Memory B cell (primary cell): ENCODE results near the gene MAJIN.
A peak's percentile ranks its signal among the peaks of the same experiment; 100 is the strongest.

Experiments
- ATAC-seq: fragments of 150-1000 bp; cut with Tn5 transposase; 2 replicates; pipeline ENCODE4 v1.10.0; 2021; ENCODE audit warnings: low read depth, mild to moderate bottlenecking, moderate library complexity
- DNase-seq, 2 donors: peaks; one replicate each; pipeline ENCODE4 v3.0.0; 2022; ENCODE audit warnings: low spot score in 2 of 2
- H3K27ac Mint-ChIP-seq: one replicate; pipeline ENCODE4 v1.8.0; 2022; ENCODE audit warnings: mild to moderate bottlenecking, moderate library complexity, mixed read lengths
- H3K27me3 Mint-ChIP-seq: one replicate; pipeline ENCODE4 v1.8.0; 2022; ENCODE audit warnings: mixed read lengths
- H3K36me3 Mint-ChIP-seq: one replicate; pipeline ENCODE4 v1.8.0; 2022; ENCODE audit warnings: mild to moderate bottlenecking, mixed read lengths
- H3K4me1 Mint-ChIP-seq: one replicate; pipeline ENCODE4 v1.8.0; 2022; ENCODE audit warnings: mixed read lengths
- H3K4me3 Mint-ChIP-seq: one replicate; pipeline ENCODE4 v1.8.0; 2022; ENCODE audit warnings: mild to moderate bottlenecking, moderate library complexity, mixed read lengths
- H3K9me3 Mint-ChIP-seq: one replicate; pipeline ENCODE4 v1.8.0; 2022; ENCODE audit warnings: mixed read lengths

The MAJIN gene

DNA sequence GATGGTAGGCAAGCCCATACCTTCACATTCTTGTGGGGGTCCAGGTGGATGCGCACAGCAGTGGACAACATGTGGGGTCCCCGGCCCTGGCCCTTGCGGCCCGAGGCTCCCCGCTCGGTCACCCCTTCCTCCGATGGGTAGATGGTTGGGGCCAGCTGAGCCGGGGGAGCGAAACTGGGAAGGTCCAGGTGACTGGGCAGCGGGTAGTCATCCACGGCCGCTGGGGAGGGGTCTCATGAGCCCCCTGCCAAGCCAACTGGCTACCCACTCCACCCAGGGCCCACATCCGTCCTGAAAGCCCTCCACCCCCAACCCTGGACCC lies 65.6 kb downstream of the MAJIN start:
- DNase-seq (no peak), ATAC-seq (no peak)
- H3K9me3 Mint-ChIP-seq, result no peaks in the 10 kb centered on the region
- no peaks in the 10 kb centered on the region for H3K4me1 Mint-ChIP-seq
- H3K27ac Mint-ChIP-seq, result no peak overlapping the region
- no peak overlapping the region for H3K4me3 Mint-ChIP-seq
- H3K36me3 Mint-ChIP-seq, result peaks cover 22% of the 10 kb centered on the region
- no peaks in the 10 kb centered on the region for H3K27me3 Mint-ChIP-seq

DNA sequence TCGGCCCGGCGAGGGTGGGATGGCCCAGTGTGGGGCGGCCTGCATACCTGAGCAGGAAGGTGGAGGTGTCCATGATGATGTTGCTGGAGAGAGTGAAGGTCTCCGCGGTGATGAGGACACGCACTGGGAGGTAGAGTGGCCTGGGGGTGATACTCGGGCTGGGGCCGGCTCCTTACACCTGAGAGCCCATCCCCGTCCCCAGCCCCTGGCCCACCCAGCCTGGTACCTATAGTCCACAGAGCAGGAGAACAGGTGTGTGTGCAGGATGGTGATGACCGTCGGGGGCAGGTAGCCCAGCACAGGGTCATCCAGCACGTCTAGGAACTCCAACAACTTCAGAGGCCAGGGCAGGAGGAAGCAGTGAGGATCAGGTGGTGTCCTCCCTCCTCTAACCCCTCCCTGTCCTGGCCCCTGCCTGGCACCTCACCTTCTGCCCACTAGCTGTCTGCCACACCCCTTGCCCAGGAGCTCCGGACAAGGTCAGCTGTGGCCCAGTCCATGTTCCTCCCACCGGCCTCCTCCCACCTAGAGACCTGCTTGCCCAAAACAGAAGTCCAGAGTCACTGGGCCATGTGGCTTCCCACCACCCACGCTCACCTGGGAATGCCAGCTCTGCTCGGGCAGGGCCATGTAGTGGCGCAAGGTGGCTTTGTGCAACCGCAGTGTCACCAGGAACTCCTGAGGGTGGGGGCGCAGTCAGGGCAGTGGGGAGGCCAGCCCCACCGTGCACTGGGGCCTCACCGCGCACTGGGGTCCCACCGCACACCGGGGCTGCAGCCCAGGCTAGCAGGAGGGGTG lies 66.2 kb downstream of the MAJIN start:
- ATAC-seq, result no peak
- no peak overlapping the region for H3K4me3 Mint-ChIP-seq
- no peak overlapping the region for H3K27ac Mint-ChIP-seq
- peaks cover 17% of the 10 kb centered on the region for H3K36me3 Mint-ChIP-seq
- no peaks in the 10 kb centered on the region for H3K9me3 Mint-ChIP-seq
- no peaks in the 10 kb centered on the region for H3K27me3 Mint-ChIP-seq
- H3K4me1 Mint-ChIP-seq, result no peaks in the 10 kb centered on the region
- no peak for DNase-seq

DNA sequence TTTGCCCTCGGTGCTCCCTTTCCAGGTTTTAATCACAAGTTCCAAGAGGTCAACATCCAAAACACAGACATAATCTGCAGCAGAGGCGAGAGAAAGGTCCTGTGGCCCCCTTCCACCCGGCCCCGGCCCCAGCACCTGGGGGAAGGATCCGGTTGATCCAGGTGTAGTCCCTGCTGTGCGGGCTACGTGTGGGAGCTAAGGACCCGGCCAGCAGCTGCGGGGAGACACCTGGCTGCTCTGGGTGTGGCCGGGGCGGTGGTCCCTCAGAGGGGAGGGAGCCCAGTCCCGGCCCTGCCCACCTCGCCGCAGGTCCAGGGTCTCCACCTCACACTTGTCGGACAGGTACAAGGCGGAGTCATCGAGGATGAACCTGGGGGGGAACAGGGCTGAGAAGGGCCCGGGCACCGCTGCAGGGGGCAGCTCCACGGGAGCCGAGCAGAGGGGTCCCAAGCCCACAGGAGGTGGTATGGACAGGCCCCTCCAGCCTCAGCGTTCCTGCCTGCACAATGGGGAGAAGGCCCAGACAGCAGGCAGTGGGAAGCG lies 68.5 kb downstream of the MAJIN start:
- ATAC-seq (no peak), DNase-seq (no peak)
- Mint-ChIP-seq H3K27ac (no peak overlapping the region), H3K9me3 (no peaks in the 10 kb centered on the region), H3K4me1 (peaks cover 4% of the 10 kb centered on the region), H3K27me3 (no peaks in the 10 kb centered on the region), H3K36me3 (peaks cover 17% of the 10 kb centered on the region), H3K4me3 (no peak overlapping the region)

DNA sequence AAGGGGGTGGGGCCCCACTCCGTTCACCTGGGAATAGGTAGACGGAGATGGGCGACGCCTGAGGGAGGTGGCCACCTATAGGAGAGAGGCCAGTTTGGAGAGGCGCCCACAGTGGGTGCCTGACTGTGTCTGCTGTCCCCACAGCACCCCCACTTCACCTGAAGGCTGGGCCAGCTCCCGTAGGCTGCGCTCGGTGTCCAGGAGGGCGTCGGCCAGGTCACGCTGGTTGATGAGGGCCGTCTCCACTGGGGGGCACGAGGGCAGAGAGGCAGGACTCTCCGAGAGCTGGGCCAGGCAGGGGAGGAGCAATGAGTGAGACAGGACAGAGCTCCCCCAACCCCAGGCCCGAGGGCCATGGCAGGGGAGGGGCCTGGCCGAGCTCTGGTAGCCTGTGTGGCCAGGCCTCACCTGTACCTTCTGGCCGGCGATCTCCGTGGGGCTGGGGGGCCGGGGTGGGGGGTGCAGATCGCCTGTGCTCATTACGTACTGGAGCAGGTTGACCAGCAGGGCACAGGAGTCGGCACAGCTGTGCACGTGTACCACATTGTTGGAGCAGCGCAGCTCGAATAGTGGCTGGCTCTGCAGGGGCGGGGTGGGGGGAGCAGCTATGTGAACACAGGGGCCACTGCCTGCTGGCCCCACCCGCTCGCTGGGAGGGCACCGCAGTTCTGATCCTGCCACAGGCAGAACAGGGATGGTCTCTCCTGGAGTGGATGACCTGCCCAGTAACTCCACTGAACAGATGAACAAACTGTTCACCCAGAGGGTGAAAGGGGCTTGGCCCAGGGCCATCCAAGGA lies 69.6 kb downstream of the MAJIN start:
- no peaks in the 10 kb centered on the region for H3K27me3 Mint-ChIP-seq
- H3K4me1 Mint-ChIP-seq, result peaks cover 4% of the 10 kb centered on the region
- peaks cover 13% of the 10 kb centered on the region for H3K36me3 Mint-ChIP-seq
- H3K27ac Mint-ChIP-seq, result no peak overlapping the region
- no peak for ATAC-seq
- no peaks in the 10 kb centered on the region for H3K9me3 Mint-ChIP-seq
- no peak for DNase-seq
- H3K4me3 Mint-ChIP-seq, result no peak overlapping the region

DNA sequence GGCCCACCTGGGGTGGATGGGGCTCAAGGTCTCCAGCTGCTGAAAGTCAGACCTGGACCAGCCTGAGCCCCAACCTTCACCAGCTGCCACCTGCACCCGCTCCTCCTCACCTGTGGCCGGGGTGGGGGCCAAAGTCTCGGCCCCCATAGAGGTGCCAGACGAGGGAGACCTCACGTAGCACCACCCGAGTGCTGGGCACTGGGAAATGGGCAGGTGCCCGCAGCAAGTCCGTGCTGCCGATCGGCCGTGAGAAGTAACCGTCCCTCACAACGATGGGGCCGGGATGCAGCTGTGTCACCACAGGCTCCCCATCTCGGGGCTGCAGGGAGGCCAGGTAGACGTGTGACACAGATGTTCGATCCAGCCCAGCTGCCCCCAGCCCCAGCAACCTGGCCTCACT lies 71.1 kb downstream of the MAJIN start:
- Mint-ChIP-seq H3K4me1 (peaks cover 4% of the 10 kb centered on the region), H3K27ac (no peak overlapping the region), H3K9me3 (no peaks in the 10 kb centered on the region), H3K4me3 (no peak overlapping the region), H3K36me3 (peaks cover 11% of the 10 kb centered on the region), H3K27me3 (no peaks in the 10 kb centered on the region)
- ATAC-seq, result no peak
- no peak for DNase-seq

DNA sequence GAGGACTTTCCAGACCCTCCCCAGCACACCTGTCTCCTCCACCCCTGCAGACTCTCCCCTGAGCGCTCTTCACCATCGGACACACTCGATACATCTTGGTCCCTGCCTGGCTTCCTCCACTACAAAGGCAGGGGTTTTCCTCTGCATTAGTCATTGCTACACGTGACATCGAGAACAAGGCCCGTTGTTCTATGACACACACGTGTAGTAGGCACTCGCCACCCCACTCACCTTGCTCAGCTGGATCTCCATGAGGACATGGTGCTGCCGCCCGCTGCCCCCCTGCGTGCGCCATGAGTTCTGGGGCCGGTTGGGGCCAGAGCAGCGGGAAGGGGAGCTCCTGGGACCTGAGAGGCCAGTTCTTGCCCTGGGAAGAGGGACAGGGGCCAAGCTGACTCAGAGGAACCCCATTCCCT lies 71.6 kb downstream of the MAJIN start:
- Mint-ChIP-seq H3K27ac (peak overlapping the region; percentile 58), H3K4me1 (peaks cover 4% of the 10 kb centered on the region), H3K36me3 (peaks cover 9% of the 10 kb centered on the region), H3K4me3 (no peak overlapping the region), H3K9me3 (no peaks in the 10 kb centered on the region), H3K27me3 (no peaks in the 10 kb centered on the region)
- ATAC-seq, result peak; percentile 96
- DNase-seq, result no peak

DNA sequence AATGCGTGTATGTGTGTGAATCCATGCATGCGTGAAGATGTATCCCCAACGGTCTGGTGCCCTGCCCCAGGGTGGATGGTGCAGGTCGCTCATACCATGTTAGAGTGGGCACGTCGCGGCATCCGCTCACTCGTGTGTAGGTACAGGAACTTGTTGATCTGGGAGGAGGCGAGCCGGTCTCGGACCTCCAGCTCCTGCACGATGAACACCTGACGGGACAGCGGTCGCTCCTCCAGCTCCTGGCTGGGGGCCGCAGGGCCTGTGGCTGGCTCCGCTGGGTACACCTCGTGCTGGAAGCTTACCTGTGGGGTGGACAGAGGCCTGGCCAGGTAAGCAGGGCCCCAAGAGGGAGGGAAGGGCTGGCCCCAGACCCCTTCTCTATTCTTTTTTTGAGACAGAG lies 73.4 kb downstream of the MAJIN start:
- DNase-seq (no peak), ATAC-seq (no peak)
- Mint-ChIP-seq H3K4me1 (peaks cover 7% of the 10 kb centered on the region), H3K27me3 (no peaks in the 10 kb centered on the region), H3K4me3 (no peak overlapping the region), H3K9me3 (no peaks in the 10 kb centered on the region), H3K36me3 (peaks cover 7% of the 10 kb centered on the region), H3K27ac (no peak overlapping the region)

DNA sequence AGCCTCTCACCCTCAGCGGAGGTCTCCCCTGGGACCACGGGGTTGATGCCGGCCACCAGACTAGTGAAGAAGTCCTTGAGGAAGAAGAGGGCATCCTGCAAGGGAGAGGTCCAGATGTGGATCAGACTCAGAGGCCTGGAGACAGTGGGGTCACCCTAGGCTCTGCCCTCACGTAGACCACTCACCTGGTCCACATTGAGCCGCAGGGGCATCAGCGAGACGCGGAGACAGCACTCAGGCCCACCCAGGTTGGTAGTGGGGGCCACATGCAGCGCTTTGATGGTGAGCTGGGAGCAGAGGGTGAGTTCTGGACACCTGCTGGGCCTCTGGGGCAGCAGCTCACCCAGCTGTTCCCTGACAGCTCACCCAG lies 73.8 kb downstream of the MAJIN start:
- no peak overlapping the region for H3K4me3 Mint-ChIP-seq
- H3K27me3 Mint-ChIP-seq, result no peaks in the 10 kb centered on the region
- no peaks in the 10 kb centered on the region for H3K9me3 Mint-ChIP-seq
- peaks cover 7% of the 10 kb centered on the region for H3K4me1 Mint-ChIP-seq
- peaks cover 7% of the 10 kb centered on the region for H3K36me3 Mint-ChIP-seq
- ATAC-seq (no peak), DNase-seq (no peak)
- no peak overlapping the region for H3K27ac Mint-ChIP-seq

DNA sequence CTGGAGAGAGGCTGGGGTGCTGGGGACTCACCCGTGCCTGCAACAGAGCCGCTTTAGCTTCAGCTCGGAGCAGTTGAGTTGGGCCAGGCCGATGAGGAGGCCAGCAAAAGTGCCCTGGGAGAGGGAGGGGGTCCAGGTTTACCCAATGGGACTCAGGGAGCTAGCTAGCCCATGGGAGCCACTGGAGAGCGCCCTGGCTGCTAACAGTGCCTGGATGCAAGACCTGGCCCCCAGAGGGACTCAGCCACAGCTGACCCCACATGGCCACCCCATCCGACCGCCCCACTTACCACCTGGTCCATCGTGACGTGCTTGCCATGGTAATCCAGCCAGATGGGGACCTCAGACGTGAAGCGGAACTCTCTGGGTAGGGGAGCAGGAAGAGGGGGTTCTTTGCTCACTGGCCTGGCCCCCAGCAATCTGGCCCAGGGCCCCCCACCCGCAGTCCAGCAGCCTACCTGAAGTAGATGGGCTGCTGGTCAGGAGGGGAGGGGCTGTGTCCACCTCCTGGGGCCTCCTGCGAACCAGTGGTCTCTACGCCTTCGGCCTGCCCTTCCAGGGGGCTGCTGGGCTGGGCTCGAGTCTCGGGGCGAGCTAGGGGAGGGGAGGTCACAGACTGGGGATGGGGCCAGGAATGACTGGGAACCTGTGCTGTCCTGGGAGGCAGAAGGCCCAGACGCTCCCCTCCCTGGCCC lies 74.4 kb downstream of the MAJIN start:
- H3K4me3 Mint-ChIP-seq, result no peak overlapping the region
- H3K36me3 Mint-ChIP-seq, result peaks cover 7% of the 10 kb centered on the region
- H3K27me3 Mint-ChIP-seq, result no peaks in the 10 kb centered on the region
- no peak for DNase-seq
- no peak overlapping the region for H3K27ac Mint-ChIP-seq
- no peaks in the 10 kb centered on the region for H3K9me3 Mint-ChIP-seq
- peaks cover 7% of the 10 kb centered on the region for H3K4me1 Mint-ChIP-seq
- ATAC-seq, result no peak

DNA sequence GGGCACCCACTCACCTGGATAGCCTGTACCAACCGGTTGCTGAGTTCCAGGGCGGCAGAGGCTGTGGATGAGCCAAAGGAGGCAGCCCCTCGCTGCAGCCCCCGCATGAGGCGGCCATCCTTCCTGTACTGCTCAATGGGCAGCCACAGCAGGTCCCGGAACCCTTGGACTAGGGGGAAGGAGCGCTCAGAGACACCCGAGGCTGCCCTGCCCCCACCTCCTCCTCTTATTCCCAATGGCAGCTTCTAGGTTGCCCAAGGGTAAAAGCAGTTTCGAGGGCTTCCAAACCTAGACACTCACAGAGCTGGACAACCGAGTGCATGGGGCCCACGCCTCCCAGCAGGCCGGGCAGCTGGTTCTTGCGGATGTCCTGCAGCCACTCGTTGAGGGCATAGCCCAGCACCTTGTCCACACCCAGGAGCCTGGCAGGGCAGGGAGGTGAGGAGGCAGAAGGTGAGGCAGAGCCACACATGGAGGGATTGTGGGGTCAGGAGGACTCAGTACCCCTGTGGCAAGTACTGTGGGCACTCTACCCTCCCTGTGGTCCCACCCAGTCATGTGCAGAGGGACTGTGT lies 75.4 kb downstream of the MAJIN start:
- H3K9me3 Mint-ChIP-seq, result no peaks in the 10 kb centered on the region
- DNase-seq (no peak), ATAC-seq (no peak)
- H3K36me3 Mint-ChIP-seq, result peaks cover 7% of the 10 kb centered on the region
- peaks cover 9% of the 10 kb centered on the region for H3K4me1 Mint-ChIP-seq
- H3K27ac Mint-ChIP-seq, result no peak overlapping the region
- H3K27me3 Mint-ChIP-seq, result no peaks in the 10 kb centered on the region
- no peak overlapping the region for H3K4me3 Mint-ChIP-seq

DNA sequence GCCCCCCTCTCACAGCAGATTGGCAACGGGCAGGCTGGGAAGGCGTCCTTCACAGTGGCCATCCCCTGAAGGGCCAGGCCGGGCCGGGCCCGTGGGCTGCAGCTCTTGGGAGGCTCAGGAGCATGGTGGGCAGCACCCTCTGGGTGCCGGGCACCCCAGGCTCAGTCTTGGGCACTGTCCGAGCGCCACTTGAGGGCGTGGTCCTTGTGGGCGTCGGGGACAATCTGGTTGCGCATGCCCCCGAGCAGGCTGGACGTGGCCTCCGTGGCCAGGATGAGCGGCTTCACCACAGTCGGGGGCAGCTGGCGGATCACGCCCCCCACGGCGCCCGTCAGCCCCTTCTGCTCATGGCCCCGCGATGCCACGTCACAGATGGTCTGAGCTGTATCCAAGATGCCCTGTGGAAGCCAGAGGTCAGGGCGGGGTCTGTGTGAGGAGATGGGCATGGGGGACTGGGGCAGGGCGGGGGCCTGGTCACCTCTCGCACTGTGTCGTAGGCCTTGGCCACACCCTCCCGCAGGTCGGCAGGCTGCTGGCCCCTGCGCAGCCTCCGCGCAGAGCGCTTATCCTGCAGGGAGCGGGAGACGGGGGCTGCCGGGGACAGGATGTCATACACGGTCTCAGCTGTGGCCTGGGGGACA lies 77.0 kb downstream of the MAJIN start:
- Mint-ChIP-seq H3K27me3 (no peaks in the 10 kb centered on the region), H3K4me3 (no peak overlapping the region), H3K9me3 (no peaks in the 10 kb centered on the region), H3K4me1 (peaks cover 5% of the 10 kb centered on the region), H3K36me3 (peaks cover 4% of the 10 kb centered on the region), H3K27ac (no peak overlapping the region)
- no peak for DNase-seq
- ATAC-seq, result no peak

DNA sequence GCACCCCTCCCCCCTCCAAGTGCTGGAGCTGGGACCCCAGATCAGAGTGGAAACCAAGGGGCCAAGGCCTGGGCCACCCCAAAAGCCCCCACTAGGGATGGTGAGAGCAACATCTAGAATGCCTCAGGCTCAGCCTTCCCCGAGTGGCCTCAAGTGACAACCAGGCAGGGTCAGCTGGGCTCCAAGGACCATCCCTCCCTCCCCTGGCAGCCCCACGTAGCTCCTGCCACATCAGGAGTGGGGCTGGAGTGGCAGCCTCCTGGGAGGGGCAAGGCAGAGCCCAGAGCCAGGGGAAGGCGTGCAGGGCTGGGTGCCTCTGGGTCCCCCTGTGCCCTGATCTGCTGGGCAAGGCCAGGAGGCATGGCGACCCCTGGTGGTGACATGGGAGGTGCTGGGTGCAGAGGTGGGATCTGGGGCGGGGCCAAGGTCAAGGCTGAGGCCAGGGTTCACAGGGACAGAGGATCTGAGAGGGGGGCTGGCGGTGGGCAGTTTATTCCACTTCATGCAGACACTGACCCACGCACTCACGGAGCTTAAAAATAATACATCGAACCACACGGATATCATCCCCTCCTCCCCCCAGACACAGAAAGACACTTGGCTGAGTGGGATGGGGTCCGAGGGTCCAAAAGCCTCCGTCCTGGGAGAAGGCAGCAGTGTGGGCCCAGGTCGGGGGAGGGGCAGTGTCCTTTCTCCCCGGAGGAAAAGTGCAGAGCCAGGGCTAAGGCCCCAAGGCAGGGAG lies 77.7 kb downstream of the MAJIN start:
- ATAC-seq (peak; percentile 99), DNase-seq (peak; percentile 91 to 97)
- H3K4me3 Mint-ChIP-seq, result no peak overlapping the region
- H3K9me3 Mint-ChIP-seq, result no peaks in the 10 kb centered on the region
- no peak overlapping the region for H3K27ac Mint-ChIP-seq
- no peaks in the 10 kb centered on the region for H3K27me3 Mint-ChIP-seq
- H3K36me3 Mint-ChIP-seq, result peaks cover under 1% of the 10 kb centered on the region
- H3K4me1 Mint-ChIP-seq, result peaks cover 5% of the 10 kb centered on the region
